ENCODE results near the gene EZR. TPM values are rescaled to one million over a fixed set of nuclear protein-coding genes. Genes with fewer than 3 reads are reported as not detected.

Gene EZR
- polyA plus RNA-seq, 2 of the 4 experiments (the other 2 are of a cell fraction), result 219 to 254 TPM

DNA sequence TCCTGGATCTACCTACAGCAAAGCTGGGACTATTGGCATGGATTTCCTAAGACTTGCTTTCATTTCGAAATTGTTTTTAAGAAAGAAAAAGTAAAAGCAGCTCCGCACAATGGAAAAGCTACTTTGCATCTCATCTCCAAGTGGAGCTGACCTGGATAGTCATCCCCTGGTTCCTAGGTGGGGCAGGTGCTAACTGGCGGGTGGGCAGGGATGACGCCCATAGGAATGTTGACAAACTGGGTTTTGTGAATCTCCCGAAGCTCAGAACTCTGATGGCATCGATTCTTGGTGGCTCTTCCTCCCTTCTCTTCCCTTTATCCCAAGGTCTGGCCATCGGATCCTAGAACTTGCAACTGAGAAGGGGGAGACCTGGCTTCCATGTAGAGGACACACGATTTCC lies 12.4 kb upstream of the EZR start (continued):
- TF ChIP-seq RNF2 (IDR thresholded peaks at IDR 0.05; ENCODE audit: borderline replicate concordance, low read depth) (no peak), EHF (CRISPR knock-in tag; IDR thresholded peaks at IDR 0.05) (no peak), HOXB13 (CRISPR knock-in tag; IDR thresholded peaks at IDR 0.05; ENCODE audit: low read depth) (no peak)

DNA sequence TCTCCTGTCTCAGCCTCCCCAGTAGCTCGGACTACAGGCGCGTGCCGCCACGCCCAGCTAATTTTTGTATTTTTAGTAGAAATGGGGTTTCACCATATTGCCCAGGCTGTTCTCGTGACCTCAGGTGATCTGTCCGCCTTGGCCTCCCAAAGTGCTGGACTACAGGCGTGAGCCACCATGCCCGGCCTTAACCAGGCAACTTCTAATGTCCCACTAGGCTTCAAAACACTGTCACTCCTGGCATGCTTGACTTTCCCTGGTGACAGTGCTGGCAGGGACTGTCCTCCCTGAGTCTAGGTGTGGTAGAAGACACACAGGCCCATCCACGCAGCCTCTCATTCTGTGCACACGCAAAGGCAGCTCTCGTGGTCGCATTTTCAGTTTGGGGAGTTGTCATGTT lies 11.6 kb upstream of the EZR start:
- no peaks in the 10 kb centered on the region for H3K9me3 ChIP-seq
- no peak for FAIRE-seq
- TF ChIP-seq ZC3H11A (IDR thresholded peaks at IDR 0.05), result no peak
- TF ChIP-seq NPAS2 (CRISPR knock-in tag; IDR thresholded peaks at IDR 0.05; ENCODE audit: borderline replicate concordance), result no peak
- no peak for TF ChIP-seq RARB (CRISPR knock-in tag; IDR thresholded peaks at IDR 0.05)
- TF ChIP-seq, protein P1, sequence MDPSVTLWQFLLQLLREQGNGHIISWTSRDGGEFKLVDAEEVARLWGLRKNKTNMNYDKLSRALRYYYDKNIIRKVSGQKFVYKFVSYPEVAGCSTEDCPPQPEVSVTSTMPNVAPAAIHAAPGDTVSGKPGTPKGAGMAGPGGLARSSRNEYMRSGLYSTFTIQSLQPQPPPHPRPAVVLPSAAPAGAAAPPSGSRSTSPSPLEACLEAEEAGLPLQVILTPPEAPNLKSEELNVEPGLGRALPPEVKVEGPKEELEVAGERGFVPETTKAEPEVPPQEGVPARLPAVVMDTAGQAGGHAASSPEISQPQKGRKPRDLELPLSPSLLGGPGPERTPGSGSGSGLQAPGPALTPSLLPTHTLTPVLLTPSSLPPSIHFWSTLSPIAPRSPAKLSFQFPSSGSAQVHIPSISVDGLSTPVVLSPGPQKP (IDR thresholded peaks at IDR 0.05; ENCODE audit: low read depth, low read length), result no peak
- no peak for TF ChIP-seq ZFP36 (IDR thresholded peaks at IDR 0.05; ENCODE audit: borderline replicate concordance, partially characterized antibody)
- TF ChIP-seq CHD2 (IDR thresholded peaks at IDR 0.05; ENCODE audit: low read length, partially characterized antibody), result no peak
- TF ChIP-seq, protein P2, sequence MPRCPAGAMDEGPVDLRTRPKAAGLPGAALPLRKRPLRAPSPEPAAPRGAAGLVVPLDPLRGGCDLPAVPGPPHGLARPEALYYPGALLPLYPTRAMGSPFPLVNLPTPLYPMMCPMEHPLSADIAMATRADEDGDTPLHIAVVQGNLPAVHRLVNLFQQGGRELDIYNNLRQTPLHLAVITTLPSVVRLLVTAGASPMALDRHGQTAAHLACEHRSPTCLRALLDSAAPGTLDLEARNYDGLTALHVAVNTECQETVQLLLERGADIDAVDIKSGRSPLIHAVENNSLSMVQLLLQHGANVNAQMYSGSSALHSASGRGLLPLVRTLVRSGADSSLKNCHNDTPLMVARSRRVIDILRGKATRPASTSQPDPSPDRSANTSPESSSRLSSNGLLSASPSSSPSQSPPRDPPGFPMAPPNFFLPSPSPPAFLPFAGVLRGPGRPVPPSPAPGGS (IDR thresholded peaks at IDR 0.05), result no peak
- TF ChIP-seq SREBF2 (IDR thresholded peaks at IDR 0.05), result no peak
- no peak for TF ChIP-seq RFX5 (IDR thresholded peaks at IDR 0.05)
- TF ChIP-seq MAZ (IDR thresholded peaks at IDR 0.05; ENCODE audit: borderline replicate concordance, low read depth, low read length), result no peak
- no peak for TF ChIP-seq CHD4 (IDR thresholded peaks at IDR 0.05; ENCODE audit: borderline replicate concordance)
- H3K4me2 ChIP-seq, result no peak overlapping the region
- no peak for ATAC-seq
- no peaks in the 10 kb centered on the region for H3K4me1 ChIP-seq
- H3K4me3 ChIP-seq, result no peak overlapping the region
- POLR2A ChIA-PET, result interaction anchor here (1.6 kb wide), 1 partner anchor 12 kb away, joined by 4 read pairs; the partner anchor contains the start of gene EZR
- H3K27ac ChIP-seq, result no peak overlapping the region
- CTCF ChIA-PET, result no interaction called here
- WGBS (ENCODE audit: missing lambda C conversion rate), result 99% methylated on average over 12 of the region's 13 CpGs
- no peak for DNase-seq (ENCODE audit: low read depth in 1 of 2, low spot score in 1 of 2)

DNA sequence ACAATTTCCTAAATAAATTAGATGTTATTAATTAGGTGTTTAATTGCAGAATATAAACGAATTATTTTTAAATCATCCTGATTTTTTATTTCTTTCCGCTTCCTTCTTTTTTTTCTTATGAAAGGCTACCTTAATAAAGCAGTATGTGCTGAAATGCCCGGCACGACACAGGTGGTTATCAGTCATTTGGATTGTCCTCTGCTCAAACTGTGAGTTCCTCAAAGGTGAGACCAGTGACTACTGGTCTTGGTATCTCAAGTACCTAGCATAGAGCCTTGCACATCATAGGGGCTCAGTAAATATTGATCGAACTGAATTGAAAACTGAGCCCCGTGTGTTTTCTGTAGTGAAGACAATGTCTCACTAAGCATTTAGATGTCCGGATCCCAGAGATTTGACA lies 9.6 kb upstream of the EZR start:
- Histone ChIP-seq H3K4me2 (no peak overlapping the region), H3K27ac (no peak overlapping the region), H3K4me3 (no peak overlapping the region), H3K4me1 (no peaks in the 10 kb centered on the region), H3K9me3 (no peaks in the 10 kb centered on the region)
- DNase-seq (ENCODE audit: low read depth in 1 of 2, low spot score in 1 of 2), result no peak
- 73% methylated on average over 7 of the region's 7 CpGs for WGBS (ENCODE audit: missing lambda C conversion rate)
- TF ChIP-seq ZNF302 (CRISPR knock-in tag; IDR thresholded peaks at IDR 0.05) (no peak), RARB (CRISPR knock-in tag; IDR thresholded peaks at IDR 0.05) (no peak), HEYL (CRISPR knock-in tag; IDR thresholded peaks at IDR 0.05) (no peak), CEBPB (IDR thresholded peaks at IDR 0.05) (no peak), FOSB (CRISPR knock-in tag; IDR thresholded peaks at IDR 0.05) (no peak), MYC (IDR thresholded peaks at IDR 0.05; ENCODE audit: borderline replicate concordance, low read length) (no peak), FOSL2 (IDR thresholded peaks at IDR 0.05) (no peak), FOSL2 (CRISPR knock-in tag; IDR thresholded peaks at IDR 0.05) (no peak), RNF2 (IDR thresholded peaks at IDR 0.05; ENCODE audit: borderline replicate concordance, low read depth) (no peak), KDM1A (IDR thresholded peaks at IDR 0.05; ENCODE audit: low read depth) (no peak), FOXS1 (CRISPR knock-in tag; IDR thresholded peaks at IDR 0.05) (no peak)
- TF ChIP-seq, protein P3, sequence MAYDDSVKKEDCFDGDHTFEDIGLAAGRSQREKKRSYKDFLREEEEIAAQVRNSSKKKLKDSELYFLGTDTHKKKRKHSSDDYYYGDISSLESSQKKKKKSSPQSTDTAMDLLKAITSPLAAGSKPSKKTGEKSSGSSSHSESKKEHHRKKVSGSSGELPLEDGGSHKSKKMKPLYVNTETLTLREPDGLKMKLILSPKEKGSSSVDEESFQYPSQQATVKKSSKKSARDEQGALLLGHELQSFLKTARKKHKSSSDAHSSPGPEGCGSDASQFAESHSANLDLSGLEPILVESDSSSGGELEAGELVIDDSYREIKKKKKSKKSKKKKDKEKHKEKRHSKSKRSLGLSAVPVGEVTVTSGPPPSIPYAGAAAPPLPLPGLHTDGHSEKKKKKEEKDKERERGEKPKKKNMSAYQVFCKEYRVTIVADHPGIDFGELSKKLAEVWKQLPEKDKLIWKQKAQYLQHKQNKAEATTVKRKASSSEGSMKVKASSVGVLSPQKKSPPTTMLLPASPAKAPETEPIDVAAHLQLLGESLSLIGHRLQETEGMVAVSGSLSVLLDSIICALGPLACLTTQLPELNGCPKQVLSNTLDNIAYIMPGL (CRISPR knock-in tag; IDR thresholded peaks at IDR 0.05; ENCODE audit: borderline replicate concordance), result no peak
- TF ChIP-seq, protein P4, sequence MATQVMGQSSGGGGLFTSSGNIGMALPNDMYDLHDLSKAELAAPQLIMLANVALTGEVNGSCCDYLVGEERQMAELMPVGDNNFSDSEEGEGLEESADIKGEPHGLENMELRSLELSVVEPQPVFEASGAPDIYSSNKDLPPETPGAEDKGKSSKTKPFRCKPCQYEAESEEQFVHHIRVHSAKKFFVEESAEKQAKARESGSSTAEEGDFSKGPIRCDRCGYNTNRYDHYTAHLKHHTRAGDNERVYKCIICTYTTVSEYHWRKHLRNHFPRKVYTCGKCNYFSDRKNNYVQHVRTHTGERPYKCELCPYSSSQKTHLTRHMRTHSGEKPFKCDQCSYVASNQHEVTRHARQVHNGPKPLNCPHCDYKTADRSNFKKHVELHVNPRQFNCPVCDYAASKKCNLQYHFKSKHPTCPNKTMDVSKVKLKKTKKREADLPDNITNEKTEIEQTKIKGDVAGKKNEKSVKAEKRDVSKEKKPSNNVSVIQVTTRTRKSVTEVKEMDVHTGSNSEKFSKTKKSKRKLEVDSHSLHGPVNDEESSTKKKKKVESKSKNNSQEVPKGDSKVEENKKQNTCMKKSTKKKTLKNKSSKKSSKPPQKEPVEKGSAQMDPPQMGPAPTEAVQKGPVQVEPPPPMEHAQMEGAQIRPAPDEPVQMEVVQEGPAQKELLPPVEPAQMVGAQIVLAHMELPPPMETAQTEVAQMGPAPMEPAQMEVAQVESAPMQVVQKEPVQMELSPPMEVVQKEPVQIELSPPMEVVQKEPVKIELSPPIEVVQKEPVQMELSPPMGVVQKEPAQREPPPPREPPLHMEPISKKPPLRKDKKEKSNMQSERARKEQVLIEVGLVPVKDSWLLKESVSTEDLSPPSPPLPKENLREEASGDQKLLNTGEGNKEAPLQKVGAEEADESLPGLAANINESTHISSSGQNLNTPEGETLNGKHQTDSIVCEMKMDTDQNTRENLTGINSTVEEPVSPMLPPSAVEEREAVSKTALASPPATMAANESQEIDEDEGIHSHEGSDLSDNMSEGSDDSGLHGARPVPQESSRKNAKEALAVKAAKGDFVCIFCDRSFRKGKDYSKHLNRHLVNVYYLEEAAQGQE (IDR thresholded peaks at IDR 0.05), result no peak
- TF ChIP-seq, protein P5, sequence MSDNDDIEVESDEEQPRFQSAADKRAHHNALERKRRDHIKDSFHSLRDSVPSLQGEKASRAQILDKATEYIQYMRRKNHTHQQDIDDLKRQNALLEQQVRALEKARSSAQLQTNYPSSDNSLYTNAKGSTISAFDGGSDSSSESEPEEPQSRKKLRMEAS (IDR thresholded peaks at IDR 0.05), result no peak
- TF ChIP-seq, protein P6, sequence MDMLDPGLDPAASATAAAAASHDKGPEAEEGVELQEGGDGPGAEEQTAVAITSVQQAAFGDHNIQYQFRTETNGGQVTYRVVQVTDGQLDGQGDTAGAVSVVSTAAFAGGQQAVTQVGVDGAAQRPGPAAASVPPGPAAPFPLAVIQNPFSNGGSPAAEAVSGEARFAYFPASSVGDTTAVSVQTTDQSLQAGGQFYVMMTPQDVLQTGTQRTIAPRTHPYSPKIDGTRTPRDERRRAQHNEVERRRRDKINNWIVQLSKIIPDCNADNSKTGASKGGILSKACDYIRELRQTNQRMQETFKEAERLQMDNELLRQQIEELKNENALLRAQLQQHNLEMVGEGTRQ (IDR thresholded peaks at IDR 0.05), result no peak
- CTCF ChIA-PET, result interaction anchor here (1.2 to 1.5 kb wide), 2 partner anchors 9 to 276 kb away, joined by 3 read pairs; partner anchors contain the start of gene EZR
- ATAC-seq, result no peak
- no peak for FAIRE-seq
- POLR2A ChIA-PET, result no interaction called here

All from A549 (cell line).